TTC549 (cell line): ENCODE measurements around the gene ATP7B.
"Not testable (repeated sequence)": the region's sequence is repeated elsewhere in the genome, so short reads cannot be mapped to it uniquely, and the experiment has no call there.

ENCODE experiments used
- FAIRE-seq: peaks from 2 replicates; lab custom pipeline; 2012; peaks lifted over from hg19 to GRCh38; lab: Jason Lieb, UNC

ATP7B gene

GRCh38 chr13:52010890-52011631 is at the start of gene ATP7B:
Gene ATP7B (minus strand): TSS chr13:52011450. CDS start chr13:52011337, 113 bp downstream.
- FAIRE-seq = no peak

DNA sequence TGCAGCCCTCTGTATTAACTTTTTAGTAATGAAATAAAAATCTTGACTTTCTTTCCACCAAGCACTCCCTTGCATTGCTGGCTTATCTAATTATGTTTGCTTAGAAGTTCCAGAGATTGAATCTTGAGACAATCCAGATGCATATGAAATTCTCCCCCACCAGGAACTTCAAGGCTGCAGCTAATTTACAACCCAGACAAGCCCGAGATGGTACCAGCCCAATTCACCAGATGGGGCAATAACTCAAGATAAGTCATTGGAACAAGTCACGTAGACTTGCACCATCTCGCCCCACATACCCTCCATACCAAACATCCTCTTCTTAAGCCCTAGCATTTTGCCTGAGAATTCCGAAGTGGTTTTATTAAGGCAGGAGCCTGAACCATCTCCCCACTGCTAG is 42.2 kb upstream of the ATP7B start:
- FAIRE-seq = no peak

DNA sequence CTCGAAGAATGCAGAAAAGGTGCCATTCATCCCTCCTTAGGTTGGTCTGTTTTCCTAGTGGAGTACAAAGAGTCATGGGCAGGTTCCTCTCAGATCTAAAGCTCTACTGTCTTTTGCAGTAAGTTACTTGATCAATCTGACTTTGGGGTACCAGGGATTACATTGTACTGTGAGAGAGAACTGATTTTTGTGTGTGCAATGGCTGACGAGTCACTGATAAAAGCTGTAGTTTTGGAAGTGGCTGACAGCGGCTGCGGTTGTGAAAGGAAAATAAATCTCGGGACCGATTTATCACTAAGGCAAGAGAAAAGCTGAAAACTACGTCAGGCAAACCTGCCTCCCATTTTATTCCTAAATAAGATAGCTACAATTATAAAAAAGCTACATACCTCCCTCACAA is 40.1 kb upstream of the ATP7B start:
- FAIRE-seq = no peak

GRCh38 chr13:52048516-52048915 is 37.3 kb upstream of the ATP7B start:
- FAIRE-seq = no peak

DNA sequence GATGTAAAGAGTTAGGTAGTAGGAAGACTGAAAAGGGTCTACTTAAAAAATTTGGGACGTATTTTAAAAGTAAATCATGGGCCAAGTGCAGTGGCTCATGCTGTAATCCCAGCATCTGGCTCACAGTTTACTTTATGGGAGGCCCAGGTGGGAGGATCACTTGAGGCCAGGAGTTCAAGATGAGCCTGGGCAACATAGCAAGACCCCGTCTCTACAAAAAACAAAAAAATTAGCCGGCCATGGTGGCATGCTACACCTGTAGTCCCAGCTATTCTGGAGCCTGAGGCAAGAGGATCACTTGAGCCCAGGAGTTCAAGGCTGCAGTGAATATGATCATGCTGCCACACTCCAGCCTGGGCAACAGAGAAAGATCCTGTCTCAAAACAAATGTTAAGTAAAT is 36.2 kb upstream of the ATP7B start:
- no peak for FAIRE-seq

- FAIRE-seq = no peak
Observed at GRCh38 chr13:52043675-52044074, 32.4 kb upstream of the ATP7B start.

- no peak for FAIRE-seq
Observed at GRCh38 chr13:52036037-52036436, 24.8 kb upstream of the ATP7B start.

GRCh38 chr13:52034616-52035226 is 23.5 kb upstream of the ATP7B start:
- no peak for FAIRE-seq

DNA sequence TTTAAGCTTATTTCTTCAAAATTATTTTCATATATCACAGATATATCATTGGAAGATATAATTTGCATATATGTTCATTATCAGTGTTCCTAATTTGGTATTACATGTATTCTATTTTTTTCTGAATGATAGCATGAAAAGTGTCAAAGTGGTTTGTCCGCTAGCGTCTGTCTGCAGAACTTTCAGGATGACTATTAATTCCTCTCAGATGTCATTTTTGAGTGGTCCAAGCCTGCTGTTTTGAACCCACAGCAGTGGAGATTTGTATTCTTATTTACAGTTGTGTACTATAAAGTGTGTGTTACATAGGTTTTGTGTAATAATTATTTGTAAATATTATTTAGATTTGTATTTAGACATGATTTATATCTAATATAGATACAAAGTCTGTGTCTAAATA is 21.8 kb upstream of the ATP7B start:
- no peak for FAIRE-seq

DNA sequence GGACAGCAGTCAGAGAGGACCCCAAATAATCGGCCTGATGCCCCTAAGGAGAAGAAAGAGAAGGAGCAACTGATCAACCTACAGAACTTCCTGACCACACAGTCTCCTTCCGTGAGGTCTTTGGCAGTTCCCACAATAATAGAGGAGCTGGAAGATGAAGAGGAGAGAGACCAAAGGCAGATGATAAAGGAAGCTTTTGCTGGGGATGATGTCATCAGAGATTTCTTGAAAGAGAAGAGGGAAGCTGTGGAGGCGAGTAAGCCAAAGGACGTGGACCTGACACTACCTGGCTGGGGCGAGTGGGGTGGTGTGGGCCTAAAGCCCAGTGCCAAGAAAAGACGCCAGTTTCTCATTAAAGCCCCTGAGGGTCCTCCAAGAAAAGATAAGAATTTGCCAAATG is 19.2 kb upstream of the ATP7B start:
- FAIRE-seq = not testable (repeated sequence)

- no peak for FAIRE-seq
Observed at GRCh38 chr13:52029569-52029968, 18.3 kb upstream of the ATP7B start.

DNA sequence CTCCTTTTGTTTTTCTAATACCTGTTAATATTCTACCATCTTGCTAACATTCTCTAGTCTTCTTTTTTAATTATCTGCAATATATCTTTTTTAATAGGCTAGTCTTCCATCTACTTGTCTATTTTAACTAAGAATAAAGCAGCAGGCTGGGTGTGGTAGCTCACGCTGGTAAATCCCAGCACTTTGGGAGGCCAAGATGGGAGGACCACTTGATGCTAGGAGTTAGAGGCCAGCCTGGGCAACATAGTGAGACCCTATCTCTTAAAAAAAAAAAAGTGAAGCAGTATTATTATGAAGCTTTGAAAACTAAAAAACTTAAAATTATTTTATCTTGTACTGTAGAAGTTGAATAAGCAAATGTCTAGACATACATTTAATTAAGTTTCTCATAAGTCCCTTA is 16.6 kb upstream of the ATP7B start:
- FAIRE-seq = no peak

GRCh38 chr13:52026246-52026626 is 15.0 kb upstream of the ATP7B start:
- no peak for FAIRE-seq

DNA sequence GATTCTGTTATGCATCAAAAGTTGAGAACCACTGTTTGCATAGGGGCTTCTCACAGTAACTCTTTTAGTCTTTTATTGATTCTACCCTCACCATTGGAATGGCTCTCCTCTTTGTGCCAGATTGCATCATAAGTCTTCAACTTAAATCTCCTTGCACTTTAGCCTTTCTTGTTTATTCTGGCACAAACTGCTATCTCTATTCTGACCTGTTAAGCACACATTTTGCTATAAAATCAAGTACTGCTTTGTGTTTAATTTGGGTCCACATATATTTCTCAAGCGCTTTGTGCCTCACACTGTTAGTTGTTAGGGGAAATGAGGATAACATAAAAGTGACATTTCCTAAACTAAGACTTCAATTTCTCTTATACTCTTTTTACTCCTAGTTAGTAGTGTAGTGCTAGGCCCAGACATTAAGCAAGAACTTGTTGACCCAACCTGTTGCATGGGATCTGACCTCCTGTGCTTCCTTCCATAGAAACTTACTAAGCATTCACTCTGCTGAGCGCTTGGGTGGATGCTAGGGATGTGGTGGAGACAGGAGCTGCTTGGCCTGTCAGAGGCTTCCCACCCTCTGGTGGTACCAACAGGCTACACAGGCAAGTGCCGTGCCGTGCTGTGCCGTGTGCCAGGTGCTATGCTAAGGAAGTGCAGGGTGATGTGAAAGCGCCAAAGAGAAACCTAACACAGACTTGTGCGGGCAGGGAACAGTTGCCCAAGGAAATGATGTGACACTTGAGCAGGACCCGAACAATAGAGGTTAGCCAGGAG is 14.4 kb upstream of the ATP7B start:
- FAIRE-seq = no peak

DNA sequence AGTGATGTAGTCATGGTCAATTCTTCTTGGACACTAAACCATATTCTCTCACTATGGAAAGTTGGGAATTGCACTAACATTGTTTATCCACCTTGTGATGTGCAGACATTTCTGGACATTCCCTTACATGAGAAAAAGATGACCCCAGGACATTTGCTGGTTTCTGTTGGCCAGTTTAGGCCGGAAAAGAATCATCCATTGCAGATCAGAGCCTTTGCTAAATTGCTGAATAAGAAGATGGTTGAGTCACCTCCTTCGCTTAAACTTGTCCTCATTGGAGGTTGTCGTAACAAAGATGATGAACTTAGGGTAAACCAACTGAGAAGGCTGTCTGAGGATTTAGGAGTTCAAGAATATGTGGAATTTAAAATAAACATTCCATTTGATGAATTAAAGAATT is 13.2 kb upstream of the ATP7B start, which contains the start of gene UTP14C:
Gene UTP14C, plus strand, starts transcription at position 211 of the 400 bp plus-strand sequence. CDS start 4,114 bp downstream, outside the sequence.
- FAIRE-seq = no peak

- FAIRE-seq = no peak
Observed at GRCh38 chr13:52022356-52022755, 11.1 kb upstream of the ATP7B start.

- FAIRE-seq = no peak
Observed at GRCh38 chr13:52020191-52020590, 8.9 kb upstream of the ATP7B start.

- no peak for FAIRE-seq
Observed at GRCh38 chr13:52016296-52016695, 5.0 kb upstream of the ATP7B start.

- FAIRE-seq = no peak
Observed at GRCh38 chr13:52012512-52012836, 1.2 kb upstream of the ATP7B start.

GRCh38 chr13:52011632-52012511 is 622 bp upstream of the ATP7B start, which contains the start of gene ALG11:
Gene ALG11 (plus strand): TSS chr13:52012398. CDS start chr13:52012419, 21 bp downstream.
- peak; percentile 90 for FAIRE-seq

DNA sequence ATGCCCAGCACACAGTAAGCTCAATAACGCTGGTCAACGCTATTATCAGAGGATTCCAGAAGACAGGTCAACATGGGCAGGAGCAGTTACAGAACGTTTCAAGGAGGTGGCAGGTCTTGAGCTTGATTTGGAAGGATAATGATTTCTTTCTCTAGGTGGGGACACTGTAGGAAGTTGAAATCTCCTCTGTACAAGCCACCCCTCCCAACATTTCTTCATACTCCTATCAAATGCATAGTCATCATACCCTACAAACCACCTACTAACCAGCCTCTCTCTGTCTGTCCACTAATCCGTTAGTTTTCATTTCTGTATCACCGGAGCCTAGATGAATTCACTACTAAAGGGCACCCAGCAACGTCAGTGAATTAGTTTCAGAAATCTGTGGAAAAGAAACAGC is 1.3 kb downstream of the ATP7B start:
- no peak for FAIRE-seq

GRCh38 chr13:52006523-52007245 is 4.6 kb downstream of the ATP7B start:
- FAIRE-seq = no peak
